ENCODE measurements around the gene CCL7.

Gene CCL7

DNA sequence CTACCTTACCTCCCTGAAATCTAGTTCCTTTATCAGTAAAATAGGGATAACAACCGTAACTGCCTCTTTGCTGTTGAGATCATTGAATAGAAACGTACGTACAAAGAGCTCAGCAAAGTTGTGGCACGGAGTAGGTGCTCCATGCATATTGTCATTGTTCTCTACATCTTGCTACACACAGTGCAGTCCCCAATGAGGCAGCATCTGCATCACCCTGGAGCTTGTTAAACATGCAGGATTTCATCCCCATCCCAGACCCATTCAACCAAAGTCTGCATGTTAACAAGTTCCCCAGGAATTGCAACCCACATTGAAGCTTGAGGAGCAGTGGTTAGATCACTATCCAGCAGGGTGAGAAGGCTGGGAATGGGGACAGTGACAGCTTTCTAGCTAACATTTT lies 48.6 kb upstream of the CCL7 start (continued):
- TF ChIP-seq, protein P1, sequence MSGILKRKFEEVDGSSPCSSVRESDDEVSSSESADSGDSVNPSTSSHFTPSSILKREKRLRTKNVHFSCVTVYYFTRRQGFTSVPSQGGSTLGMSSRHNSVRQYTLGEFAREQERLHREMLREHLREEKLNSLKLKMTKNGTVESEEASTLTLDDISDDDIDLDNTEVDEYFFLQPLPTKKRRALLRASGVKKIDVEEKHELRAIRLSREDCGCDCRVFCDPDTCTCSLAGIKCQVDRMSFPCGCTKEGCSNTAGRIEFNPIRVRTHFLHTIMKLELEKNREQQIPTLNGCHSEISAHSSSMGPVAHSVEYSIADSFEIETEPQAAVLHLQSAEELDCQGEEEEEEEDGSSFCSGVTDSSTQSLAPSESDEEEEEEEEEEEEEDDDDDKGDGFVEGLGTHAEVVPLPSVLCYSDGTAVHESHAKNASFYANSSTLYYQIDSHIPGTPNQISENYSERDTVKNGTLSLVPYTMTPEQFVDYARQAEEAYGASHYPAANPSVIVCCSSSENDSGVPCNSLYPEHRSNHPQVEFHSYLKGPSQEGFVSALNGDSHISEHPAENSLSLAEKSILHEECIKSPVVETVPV (CRISPR knock-in tag; IDR thresholded peaks at IDR 0.05): no peak
- TF ChIP-seq CSDC2 (CRISPR knock-in tag; IDR thresholded peaks at IDR 0.05): no peak
- no peak for TF ChIP-seq ZFP30 (CRISPR knock-in tag; IDR thresholded peaks at IDR 0.05)
- no peak for TF ChIP-seq SNAI2 (CRISPR knock-in tag; IDR thresholded peaks at IDR 0.05)
- no peak for TF ChIP-seq RARB (CRISPR knock-in tag; IDR thresholded peaks at IDR 0.05)
- TF ChIP-seq, protein P2, sequence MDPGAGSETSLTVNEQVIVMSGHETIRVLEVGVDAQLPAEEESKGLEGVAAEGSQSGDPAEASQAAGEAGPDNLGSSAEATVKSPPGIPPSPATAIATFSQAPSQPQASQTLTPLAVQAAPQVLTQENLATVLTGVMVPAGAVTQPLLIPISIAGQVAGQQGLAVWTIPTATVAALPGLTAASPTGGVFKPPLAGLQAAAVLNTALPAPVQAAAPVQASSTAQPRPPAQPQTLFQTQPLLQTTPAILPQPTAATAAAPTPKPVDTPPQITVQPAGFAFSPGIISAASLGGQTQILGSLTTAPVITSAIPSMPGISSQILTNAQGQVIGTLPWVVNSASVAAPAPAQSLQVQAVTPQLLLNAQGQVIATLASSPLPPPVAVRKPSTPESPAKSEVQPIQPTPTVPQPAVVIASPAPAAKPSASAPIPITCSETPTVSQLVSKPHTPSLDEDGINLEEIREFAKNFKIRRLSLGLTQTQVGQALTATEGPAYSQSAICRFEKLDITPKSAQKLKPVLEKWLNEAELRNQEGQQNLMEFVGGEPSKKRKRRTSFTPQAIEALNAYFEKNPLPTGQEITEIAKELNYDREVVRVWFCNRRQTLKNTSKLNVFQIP (CRISPR knock-in tag; IDR thresholded peaks at IDR 0.05; ENCODE audit: borderline replicate concordance, low read depth): no peak
- no peak for TF ChIP-seq ZFP3 (CRISPR knock-in tag; IDR thresholded peaks at IDR 0.05)
- TF ChIP-seq, protein P3, sequence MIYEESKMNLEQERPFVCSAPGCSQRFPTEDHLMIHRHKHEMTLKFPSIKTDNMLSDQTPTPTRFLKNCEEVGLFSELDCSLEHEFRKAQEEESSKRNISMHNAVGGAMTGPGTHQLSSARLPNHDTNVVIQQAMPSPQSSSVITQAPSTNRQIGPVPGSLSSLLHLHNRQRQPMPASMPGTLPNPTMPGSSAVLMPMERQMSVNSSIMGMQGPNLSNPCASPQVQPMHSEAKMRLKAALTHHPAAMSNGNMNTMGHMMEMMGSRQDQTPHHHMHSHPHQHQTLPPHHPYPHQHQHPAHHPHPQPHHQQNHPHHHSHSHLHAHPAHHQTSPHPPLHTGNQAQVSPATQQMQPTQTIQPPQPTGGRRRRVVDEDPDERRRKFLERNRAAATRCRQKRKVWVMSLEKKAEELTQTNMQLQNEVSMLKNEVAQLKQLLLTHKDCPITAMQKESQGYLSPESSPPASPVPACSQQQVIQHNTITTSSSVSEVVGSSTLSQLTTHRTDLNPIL (CRISPR knock-in tag; IDR thresholded peaks at IDR 0.05; ENCODE audit: low read depth): no peak
- no peak for TF ChIP-seq OSR1 (CRISPR knock-in tag; IDR thresholded peaks at IDR 0.05)

DNA sequence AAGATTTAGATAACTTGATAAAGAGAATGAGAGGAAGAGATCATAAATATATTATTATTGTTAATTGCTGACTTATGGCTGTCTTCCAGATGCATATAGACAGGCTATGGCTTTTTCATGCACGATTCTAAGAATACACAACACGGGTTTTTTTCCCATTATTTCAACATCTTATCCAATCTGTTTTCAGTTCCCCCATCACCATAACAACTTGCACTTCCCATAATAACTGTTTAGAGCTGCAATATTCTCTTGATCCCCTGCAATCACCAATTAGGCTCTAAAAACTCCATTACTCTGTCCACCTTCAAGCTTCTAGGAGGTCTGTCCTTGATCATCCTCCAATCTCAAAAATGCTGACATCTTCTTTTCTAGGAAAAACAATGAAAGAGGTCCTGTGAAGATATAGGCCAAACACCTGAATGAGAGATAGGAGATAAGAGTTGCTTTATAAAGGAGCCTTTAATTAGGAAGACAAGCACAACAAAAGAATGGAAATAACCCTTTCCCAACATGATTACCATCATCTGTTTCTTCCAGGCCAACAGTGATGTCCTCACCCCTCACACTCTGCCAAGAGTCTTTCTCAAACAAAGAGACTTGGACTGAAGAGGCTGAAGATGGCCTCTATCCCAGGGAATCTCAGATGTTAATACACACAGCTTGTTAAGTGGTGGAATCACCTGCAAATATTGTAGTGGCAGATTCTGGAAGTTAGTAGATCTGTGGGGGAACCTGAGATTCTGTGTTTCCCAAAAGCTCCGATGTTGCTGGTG lies 47.1 kb upstream of the CCL7 start:
- TF ChIP-seq PPARA (CRISPR knock-in tag; IDR thresholded peaks at IDR 0.05; ENCODE audit: borderline replicate concordance): no peak
- no peak for TF ChIP-seq CSDC2 (CRISPR knock-in tag; IDR thresholded peaks at IDR 0.05)
- no peak for TF ChIP-seq BACH2 (CRISPR knock-in tag; IDR thresholded peaks at IDR 0.05; ENCODE audit: borderline replicate concordance)
- no peak for TF ChIP-seq ZNF70 (CRISPR knock-in tag; IDR thresholded peaks at IDR 0.05)
- TF ChIP-seq, protein P1 (CRISPR knock-in tag; IDR thresholded peaks at IDR 0.05): no peak
- no peak for TF ChIP-seq OSR1 (CRISPR knock-in tag; IDR thresholded peaks at IDR 0.05)
- TF ChIP-seq, protein P3 (CRISPR knock-in tag; IDR thresholded peaks at IDR 0.05; ENCODE audit: low read depth): no peak
- no peak for TF ChIP-seq TCF4 (CRISPR knock-in tag; IDR thresholded peaks at IDR 0.05; ENCODE audit: borderline replicate concordance)
- TF ChIP-seq, protein P4, sequence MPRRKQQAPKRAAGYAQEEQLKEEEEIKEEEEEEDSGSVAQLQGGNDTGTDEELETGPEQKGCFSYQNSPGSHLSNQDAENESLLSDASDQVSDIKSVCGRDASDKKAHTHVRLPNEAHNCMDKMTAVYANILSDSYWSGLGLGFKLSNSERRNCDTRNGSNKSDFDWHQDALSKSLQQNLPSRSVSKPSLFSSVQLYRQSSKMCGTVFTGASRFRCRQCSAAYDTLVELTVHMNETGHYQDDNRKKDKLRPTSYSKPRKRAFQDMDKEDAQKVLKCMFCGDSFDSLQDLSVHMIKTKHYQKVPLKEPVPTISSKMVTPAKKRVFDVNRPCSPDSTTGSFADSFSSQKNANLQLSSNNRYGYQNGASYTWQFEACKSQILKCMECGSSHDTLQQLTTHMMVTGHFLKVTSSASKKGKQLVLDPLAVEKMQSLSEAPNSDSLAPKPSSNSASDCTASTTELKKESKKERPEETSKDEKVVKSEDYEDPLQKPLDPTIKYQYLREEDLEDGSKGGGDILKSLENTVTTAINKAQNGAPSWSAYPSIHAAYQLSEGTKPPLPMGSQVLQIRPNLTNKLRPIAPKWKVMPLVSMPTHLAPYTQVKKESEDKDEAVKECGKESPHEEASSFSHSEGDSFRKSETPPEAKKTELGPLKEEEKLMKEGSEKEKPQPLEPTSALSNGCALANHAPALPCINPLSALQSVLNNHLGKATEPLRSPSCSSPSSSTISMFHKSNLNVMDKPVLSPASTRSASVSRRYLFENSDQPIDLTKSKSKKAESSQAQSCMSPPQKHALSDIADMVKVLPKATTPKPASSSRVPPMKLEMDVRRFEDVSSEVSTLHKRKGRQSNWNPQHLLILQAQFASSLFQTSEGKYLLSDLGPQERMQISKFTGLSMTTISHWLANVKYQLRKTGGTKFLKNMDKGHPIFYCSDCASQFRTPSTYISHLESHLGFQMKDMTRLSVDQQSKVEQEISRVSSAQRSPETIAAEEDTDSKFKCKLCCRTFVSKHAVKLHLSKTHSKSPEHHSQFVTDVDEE (CRISPR knock-in tag; IDR thresholded peaks at IDR 0.05): no peak
- TF ChIP-seq ESRRG (CRISPR knock-in tag; IDR thresholded peaks at IDR 0.05): no peak
- no peak for TF ChIP-seq ZNF565 (CRISPR knock-in tag; conservative IDR thresholded peaks at IDR 0.05; ENCODE audit: low read depth)
- TF ChIP-seq ZC3H10 (CRISPR knock-in tag; IDR thresholded peaks at IDR 0.05): no peak
- TF ChIP-seq ZFP3 (CRISPR knock-in tag; IDR thresholded peaks at IDR 0.05): no peak
- no peak for TF ChIP-seq GLIS3 (CRISPR knock-in tag; IDR thresholded peaks at IDR 0.05)
- TF ChIP-seq RARB (CRISPR knock-in tag; IDR thresholded peaks at IDR 0.05): no peak
- no peak for TF ChIP-seq TOX (CRISPR knock-in tag; IDR thresholded peaks at IDR 0.05; ENCODE audit: borderline replicate concordance)
- no peak for TF ChIP-seq ISL1 (CRISPR knock-in tag; IDR thresholded peaks at IDR 0.05)
- TF ChIP-seq, protein P2 (CRISPR knock-in tag; IDR thresholded peaks at IDR 0.05; ENCODE audit: borderline replicate concordance, low read depth): no peak
- TF ChIP-seq ZFP30 (CRISPR knock-in tag; IDR thresholded peaks at IDR 0.05): no peak
- no peak for ATAC-seq

All from SK-N-SH treated with all-trans-retinoic acid at 6 μM for 48 hours (cell line).